Type B pancreatic cell (in vitro differentiated cells): ENCODE data around the gene FAM20B. TPM values are rescaled to one million over a fixed set of nuclear protein-coding genes. Genes with fewer than 3 reads are reported as not detected.

Experiments used
- DNase-seq: peaks from one replicate; pipeline ENCODE4 v3.0.0; 2021; ENCODE audit warnings: mixed read lengths; ENCODE audit not compliant: unreplicated experiment; ENCODE audit errors: extremely low spot score
- H3K27ac Mint-ChIP-seq: 2 replicates; pipeline ENCODE4 v1.8.0; 2021; ENCODE audit warnings: mild to moderate bottlenecking, mixed read lengths
- H3K27me3 Mint-ChIP-seq: 2 replicates; pipeline ENCODE4 v1.8.0; 2021; ENCODE audit warnings: mixed read lengths
- H3K36me3 Mint-ChIP-seq: 2 replicates; pipeline ENCODE4 v1.8.0; 2021; ENCODE audit warnings: mixed read lengths
- H3K4me1 Mint-ChIP-seq: one replicate; pipeline ENCODE4 v1.8.0; 2021; ENCODE audit warnings: mixed read lengths; ENCODE audit not compliant: unreplicated experiment
- H3K4me3 Mint-ChIP-seq: 2 replicates; pipeline ENCODE4 v1.8.0; 2021; ENCODE audit warnings: mild to moderate bottlenecking, mixed read lengths
- H3K9me3 Mint-ChIP-seq: 2 replicates; pipeline ENCODE4 v1.8.0; 2021; ENCODE audit warnings: mixed read lengths
- total RNA-seq: library from RNA; stranded (reverse); gene quantifications from 2 replicates; pipeline ENCODE4 v1.2.1, GENCODE V29; 2021; ENCODE audit warnings: low replicate concordance
- TF ChIP-seq, protein P1 (sequence below): fragments of 200-600 bp; sonication (generic); conservative IDR thresholded peaks from 2 replicates; pipeline ENCODE4 v1.5.0; 2021; ENCODE audit warnings: antibody characterized with exemption, mild to moderate bottlenecking

The FAM20B gene
- total RNA-seq, 1 donor from 2014 or later = 41.0 TPM

DNA sequence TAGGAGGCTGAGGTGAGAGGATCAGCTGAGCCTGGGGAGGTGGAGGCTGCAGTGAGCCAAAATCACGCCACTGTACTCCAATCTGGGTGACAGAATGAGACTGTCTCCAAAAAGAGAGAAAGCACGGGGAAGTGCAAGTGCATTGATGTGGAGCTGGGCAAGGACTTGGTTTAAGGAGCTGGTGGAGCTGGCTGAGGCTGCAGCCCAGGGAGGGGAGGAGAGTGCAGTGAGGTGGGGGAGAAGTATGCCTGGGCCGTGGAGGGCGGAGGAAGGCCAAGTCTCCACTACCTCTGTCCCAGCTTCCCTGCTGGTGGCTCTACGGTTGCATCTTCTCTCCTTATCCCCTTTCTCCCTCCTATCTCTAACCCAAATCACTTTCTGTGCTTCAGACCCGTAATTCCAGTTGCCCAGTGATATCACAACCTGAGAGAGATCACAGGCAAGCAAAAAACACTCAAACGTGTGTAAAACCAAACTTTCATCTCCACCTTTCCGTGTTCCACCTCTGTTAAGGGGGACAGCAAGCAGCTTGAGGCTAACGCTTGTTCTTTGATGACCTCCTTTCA lies 67.3 kb downstream of the FAM20B start:
- H3K4me1 Mint-ChIP-seq = peaks cover 9% of the 10 kb centered on the region
- no peak overlapping the region for H3K27ac Mint-ChIP-seq
- H3K36me3 Mint-ChIP-seq = peaks cover 22% of the 10 kb centered on the region
- no peaks in the 10 kb centered on the region for H3K9me3 Mint-ChIP-seq
- H3K4me3 Mint-ChIP-seq = no peak overlapping the region
- no peak for DNase-seq
- TF ChIP-seq, protein P1, sequence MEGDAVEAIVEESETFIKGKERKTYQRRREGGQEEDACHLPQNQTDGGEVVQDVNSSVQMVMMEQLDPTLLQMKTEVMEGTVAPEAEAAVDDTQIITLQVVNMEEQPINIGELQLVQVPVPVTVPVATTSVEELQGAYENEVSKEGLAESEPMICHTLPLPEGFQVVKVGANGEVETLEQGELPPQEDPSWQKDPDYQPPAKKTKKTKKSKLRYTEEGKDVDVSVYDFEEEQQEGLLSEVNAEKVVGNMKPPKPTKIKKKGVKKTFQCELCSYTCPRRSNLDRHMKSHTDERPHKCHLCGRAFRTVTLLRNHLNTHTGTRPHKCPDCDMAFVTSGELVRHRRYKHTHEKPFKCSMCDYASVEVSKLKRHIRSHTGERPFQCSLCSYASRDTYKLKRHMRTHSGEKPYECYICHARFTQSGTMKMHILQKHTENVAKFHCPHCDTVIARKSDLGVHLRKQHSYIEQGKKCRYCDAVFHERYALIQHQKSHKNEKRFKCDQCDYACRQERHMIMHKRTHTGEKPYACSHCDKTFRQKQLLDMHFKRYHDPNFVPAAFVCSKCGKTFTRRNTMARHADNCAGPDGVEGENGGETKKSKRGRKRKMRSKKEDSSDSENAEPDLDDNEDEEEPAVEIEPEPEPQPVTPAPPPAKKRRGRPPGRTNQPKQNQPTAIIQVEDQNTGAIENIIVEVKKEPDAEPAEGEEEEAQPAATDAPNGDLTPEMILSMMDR = no peak
- no peaks in the 10 kb centered on the region for H3K27me3 Mint-ChIP-seq

DNA sequence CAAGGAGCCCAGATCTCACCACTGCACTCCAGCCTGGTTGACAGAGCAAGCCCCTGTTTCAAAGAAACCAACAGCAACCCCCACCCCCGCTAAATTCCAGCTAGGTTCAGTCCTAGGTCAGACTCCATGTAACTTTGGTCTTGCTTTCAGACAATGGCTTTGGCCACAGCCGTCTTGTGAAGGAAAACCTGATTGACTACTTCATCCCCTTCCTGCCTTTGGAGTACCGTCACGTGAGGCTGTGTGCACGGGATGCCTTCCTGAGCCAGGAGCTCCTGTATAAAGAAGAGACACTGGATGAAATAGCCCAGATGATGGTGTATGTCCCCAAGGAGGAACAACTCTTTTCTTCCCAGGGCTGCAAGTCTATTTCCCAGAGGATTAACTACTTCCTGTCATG lies 69.1 kb downstream of the FAM20B start:
- no peaks in the 10 kb centered on the region for H3K9me3 Mint-ChIP-seq
- H3K4me3 Mint-ChIP-seq = no peak overlapping the region
- TF ChIP-seq, protein P1 = no peak
- DNase-seq = no peak
- H3K36me3 Mint-ChIP-seq = peaks cover 28% of the 10 kb centered on the region
- no peaks in the 10 kb centered on the region for H3K27me3 Mint-ChIP-seq
- H3K27ac Mint-ChIP-seq = no peak overlapping the region
- H3K4me1 Mint-ChIP-seq = peaks cover 9% of the 10 kb centered on the region

DNA sequence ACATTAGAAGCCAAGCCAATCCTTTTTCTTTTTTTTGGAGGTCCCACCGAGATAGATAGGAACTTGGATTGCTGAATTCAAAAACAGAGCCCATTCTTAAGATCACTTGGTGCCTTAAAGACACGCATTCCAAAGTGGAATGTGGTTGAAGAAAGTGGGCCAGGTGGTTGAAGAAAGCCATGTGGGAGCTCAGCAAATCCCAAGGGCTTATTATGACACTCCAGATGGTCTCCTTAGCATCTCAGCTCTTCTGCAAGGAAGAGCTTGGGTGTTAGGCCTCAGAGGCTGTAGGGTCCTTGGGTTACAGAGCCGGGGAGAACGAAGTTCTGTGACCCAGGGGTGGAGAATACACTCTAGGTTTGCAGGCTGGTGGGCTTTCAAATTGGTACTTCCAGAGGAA lies 69.7 kb downstream of the FAM20B start:
- H3K36me3 Mint-ChIP-seq = peaks cover 29% of the 10 kb centered on the region
- DNase-seq = no peak
- H3K4me1 Mint-ChIP-seq = peaks cover 7% of the 10 kb centered on the region
- H3K4me3 Mint-ChIP-seq = no peak overlapping the region
- TF ChIP-seq, protein P1 = no peak
- no peak overlapping the region for H3K27ac Mint-ChIP-seq
- H3K9me3 Mint-ChIP-seq = no peaks in the 10 kb centered on the region
- no peaks in the 10 kb centered on the region for H3K27me3 Mint-ChIP-seq

DNA sequence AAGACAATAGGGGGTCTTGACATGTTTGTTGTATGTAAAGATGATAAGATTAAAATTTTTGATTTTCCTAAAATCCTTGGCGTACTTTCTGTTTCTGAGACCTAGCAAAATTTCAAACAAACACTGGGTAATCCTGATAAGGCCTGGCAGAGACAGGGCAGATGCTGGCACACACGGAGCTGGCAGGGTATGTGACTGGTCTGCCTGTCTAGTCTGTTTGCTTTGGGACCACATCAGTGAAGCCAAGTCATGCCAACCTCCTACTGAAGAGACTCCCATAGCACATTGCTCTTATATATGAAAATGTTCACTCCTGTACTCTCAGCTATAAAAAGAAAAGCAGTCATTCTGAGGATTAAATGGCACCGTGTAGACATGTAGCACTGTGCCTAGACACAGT lies 70.2 kb downstream of the FAM20B start:
- TF ChIP-seq, protein P1 = no peak
- H3K36me3 Mint-ChIP-seq = peaks cover 30% of the 10 kb centered on the region

DNA sequence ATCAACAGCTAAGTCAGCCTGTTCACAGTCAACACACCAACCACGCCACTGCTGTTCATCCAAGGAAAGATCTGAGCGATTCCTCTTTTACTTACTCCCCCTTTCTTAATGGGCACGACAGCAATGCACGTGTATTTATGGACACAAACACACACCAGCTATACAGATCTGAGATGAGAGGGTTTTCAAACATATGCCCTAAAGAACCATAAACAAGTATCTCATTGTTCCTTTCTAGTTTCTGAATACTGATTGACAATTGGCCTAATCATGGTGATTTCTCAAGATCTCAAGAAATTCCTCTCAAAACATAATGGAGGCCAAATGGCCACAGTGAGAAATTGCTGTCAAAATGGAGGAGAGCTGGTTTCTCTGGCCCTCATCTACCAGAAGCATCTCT lies 74.2 kb downstream of the FAM20B start:
- peaks cover 21% of the 10 kb centered on the region for H3K36me3 Mint-ChIP-seq
- H3K27ac Mint-ChIP-seq = no peak overlapping the region
- TF ChIP-seq, protein P1 = no peak
- H3K9me3 Mint-ChIP-seq = no peaks in the 10 kb centered on the region
- no peak overlapping the region for H3K4me3 Mint-ChIP-seq
- no peaks in the 10 kb centered on the region for H3K4me1 Mint-ChIP-seq
- H3K27me3 Mint-ChIP-seq = no peaks in the 10 kb centered on the region
- DNase-seq = no peak

More for the DNA sequence above, 70.2 kb downstream of the FAM20B start:
- H3K9me3 Mint-ChIP-seq = no peaks in the 10 kb centered on the region
- H3K27ac Mint-ChIP-seq = no peak overlapping the region
- H3K4me1 Mint-ChIP-seq = peaks cover 3% of the 10 kb centered on the region
- H3K27me3 Mint-ChIP-seq = no peaks in the 10 kb centered on the region
- DNase-seq = no peak
- H3K4me3 Mint-ChIP-seq = no peak overlapping the region

DNA sequence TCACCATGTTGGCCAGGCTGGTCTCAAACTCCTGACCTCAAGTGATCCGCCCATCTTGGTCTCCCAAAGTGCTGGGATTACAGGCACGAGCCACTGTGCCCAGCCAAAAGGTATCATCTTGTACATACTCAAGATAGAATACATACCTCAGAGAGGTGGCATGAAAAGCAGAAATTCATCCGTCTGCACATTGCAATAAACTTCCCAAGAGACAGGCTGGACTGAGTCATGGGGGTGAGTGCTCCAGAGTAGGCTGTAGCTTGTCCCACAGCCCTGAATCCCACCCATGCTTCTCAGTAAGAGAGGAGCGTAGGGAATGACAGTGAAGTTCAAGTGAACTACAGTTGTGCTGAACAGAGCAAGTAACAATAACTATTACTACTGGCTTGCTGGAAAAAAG lies 75.9 kb downstream of the FAM20B start:
- Mint-ChIP-seq H3K4me1 (peaks cover 6% of the 10 kb centered on the region), H3K36me3 (peaks cover 21% of the 10 kb centered on the region), H3K9me3 (no peaks in the 10 kb centered on the region), H3K27ac (no peak overlapping the region), H3K27me3 (no peaks in the 10 kb centered on the region), H3K4me3 (no peak overlapping the region)
- TF ChIP-seq, protein P1 = no peak
- DNase-seq = no peak
